GM21367 (cell line): ENCODE measurements around the gene OR52W1.

ENCODE experiments used
- ATAC-seq: cut with Tn5 transposase; IDR thresholded peaks from one replicate; pipeline ENCODE4 v1.9.1; 2021; ENCODE audit not compliant: unreplicated experiment

Gene OR52W1, protein sequence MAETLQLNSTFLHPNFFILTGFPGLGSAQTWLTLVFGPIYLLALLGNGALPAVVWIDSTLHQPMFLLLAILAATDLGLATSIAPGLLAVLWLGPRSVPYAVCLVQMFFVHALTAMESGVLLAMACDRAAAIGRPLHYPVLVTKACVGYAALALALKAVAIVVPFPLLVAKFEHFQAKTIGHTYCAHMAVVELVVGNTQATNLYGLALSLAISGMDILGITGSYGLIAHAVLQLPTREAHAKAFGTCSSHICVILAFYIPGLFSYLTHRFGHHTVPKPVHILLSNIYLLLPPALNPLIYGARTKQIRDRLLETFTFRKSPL

DNA sequence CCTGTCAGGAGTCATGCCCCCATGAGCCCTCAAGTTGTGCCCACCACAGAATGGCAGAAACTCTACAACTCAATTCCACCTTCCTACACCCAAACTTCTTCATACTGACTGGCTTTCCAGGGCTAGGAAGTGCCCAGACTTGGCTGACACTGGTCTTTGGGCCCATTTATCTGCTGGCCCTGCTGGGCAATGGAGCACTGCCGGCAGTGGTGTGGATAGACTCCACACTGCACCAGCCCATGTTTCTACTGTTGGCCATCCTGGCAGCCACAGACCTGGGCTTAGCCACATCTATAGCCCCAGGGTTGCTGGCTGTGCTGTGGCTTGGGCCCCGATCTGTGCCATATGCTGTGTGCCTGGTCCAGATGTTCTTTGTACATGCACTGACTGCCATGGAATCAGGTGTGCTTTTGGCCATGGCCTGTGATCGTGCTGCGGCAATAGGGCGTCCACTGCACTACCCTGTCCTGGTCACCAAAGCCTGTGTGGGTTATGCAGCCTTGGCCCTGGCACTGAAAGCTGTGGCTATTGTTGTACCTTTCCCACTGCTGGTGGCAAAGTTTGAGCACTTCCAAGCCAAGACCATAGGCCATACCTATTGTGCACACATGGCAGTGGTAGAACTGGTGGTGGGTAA, at the start of gene OR52W1:
OR52W1 (plus strand) TSS at position 51 of the 637 bp plus-strand sequence; CDS start at position 51, 0 bp downstream.
- ATAC-seq, result no peak

DNA sequence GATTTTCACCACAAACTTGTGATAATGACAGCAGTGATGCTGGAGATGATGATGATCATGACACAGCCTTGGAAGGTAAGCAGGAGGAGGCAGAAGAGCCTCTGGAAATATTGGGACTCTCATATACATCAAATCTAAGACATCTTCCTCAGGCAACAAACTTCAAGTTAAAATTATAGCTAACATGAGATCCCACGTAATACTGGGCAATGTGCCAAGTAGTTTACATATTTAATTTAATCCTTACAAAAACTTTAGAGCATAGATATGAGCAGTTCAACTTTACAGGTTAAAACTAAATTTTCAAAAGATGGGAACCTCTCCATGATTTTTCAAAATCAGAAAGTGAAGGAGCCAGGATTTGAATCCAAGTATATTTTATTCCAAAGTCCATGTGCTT, 47.9 kb upstream of the OR52W1 start:
- ATAC-seq, result no peak

DNA sequence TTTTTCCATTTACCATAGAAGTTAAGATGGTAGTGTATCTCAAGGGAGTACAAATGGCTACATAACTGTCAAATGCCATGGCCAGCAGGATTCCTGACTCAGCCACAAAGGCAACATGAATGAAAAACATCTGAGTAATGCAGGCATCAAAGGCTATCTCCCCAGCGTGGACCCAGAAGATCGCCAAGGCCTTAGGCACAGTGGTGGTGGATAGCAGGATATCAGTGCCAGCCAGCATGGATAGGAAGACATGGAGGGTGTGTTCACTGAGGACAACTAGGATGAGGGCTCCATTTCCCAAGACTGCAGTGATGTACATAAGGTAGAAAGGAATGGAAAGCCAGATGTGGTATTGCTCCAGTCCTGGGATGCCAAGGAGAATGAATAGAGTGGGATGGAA, 46.9 kb upstream of the OR52W1 start:
- ATAC-seq, result no peak

DNA sequence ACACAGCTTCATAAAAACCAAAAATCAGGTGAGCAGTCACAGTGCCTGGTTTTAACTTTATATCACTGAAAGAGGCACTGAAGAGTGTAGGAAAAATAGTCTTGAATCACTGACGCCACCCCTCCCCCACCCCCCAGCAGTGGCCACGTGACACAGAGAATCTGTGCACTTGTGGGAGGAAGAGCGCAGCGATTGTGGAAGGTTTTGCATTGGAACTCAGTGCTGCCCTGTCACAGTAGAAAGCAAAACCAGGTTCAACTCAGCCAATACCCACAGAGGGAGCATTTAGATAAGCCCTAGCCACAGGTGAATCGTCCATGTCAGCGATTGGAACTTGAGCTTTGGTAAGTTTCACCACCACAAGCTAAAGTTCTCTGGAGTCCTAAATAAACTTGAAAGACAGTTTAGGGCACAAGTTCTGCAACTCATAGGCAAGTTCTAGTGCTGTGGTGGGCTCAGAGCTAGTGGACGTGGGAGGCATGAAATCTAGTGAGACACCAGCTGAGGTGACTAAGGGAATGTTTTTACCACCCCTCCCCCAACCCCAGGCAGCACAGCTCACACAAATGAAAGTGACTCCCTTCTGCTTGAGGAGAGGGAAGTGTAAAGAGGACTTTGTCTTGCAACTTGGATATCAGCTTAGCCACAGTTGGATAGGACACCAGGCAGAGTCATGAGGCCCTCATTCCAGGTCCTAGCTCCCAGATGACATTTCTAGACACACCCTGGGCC, 42.2 kb upstream of the OR52W1 start:
- no peak for ATAC-seq

DNA sequence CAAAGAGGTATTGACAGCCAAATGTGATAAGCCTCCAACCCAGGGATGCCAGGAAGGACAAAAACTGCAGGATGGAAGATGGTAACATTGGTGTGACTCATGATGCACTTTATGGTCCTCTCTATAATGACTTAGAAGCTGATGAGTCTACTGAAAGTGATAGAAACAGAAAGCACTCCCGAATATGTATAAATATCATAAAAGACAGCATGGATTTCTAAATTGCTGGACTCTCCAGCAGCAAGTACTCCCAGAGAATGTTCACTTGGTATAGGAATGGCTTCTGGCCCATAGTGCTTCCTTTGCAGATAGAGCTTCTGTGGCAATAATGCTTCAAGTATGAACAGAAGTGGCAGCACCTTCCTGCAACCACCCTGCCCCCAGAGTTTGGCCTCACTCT, 28.8 kb upstream of the OR52W1 start, which contains the start of gene OR52B2:
OR52B2 (minus strand) TSS at position 101 of the 400 bp plus-strand sequence; CDS start at position 101, 0 bp downstream.
- no peak for ATAC-seq

DNA sequence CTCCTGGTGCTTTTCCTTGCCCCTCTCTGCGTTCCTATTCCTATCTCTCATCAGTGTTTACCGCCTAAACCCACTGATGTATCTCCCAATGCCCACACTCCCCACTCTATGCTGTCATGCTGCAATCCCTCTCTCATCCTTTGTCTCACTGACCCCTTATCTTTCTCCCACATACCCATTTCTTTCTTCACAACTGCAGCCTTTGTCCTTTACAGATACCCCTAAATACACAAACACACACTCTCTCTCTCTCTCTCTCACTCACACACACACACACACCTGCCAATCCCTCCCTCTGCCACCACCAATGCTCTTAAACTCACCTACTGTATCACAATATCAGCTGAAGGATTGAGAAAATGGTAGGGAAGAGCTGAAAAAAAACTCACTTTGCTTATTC, 23.6 kb upstream of the OR52W1 start:
- ATAC-seq, result no peak

DNA sequence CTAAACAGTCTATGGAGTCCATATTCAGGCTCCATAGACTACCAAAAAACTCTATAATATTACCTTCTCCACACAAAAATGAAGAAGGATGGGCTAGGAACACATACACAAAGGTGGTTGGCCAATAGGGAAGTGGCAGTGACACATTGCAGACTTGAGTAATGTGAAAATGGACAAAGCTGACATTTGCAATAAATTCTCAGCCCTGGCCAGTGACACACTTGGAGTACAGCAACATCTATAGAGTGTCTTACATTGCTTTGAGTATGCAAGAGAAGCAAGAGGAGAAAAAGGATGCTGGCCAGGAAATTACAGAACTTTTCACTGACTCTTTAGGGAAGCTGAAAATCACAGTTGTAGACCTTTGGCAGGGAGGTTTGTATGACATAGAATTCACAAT, 7.3 kb upstream of the OR52W1 start:
- no peak for ATAC-seq

DNA sequence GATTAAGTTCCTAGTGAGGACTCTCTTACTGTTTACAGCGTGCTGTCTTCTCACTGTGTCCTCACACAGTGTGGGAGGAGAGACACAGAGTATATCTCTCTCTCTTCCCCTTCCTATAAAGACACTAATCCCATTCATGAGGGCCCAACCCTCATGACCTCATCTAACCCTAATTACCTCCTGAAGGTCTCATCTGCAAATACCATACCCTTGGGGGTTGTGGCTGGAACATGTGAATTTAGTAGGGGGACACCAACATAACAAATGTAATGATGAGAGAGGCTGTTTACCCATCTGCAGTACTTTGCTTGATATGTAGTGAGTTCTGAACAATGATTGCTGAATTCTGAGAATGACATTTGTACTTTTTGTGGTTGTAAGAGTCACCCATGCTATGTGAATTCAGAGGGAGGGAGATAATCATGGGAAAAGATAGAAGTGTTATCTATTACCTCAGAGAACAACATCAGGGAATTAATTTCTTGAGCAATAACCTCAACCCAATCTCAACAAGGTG, 4.9 kb upstream of the OR52W1 start:
- no peak for ATAC-seq

DNA sequence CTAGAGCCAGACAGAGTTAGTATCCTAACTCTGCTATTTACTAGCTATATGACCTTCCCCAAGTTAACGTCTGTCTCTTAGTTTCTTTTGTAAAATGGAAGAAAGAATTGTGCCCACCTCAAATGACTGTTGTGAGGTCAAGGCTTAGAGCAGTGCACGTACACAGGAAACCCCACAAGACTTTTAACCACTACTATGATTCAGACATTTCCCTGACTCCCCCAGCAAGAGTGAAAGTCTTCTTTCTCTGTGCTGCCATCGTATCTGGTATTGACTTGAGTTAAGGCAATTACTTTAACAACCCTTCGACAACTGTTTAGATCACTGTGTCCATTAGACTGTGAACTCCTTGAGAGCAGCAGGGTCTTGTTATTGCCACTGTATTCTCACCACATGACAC, 2.6 kb upstream of the OR52W1 start:
- no peak for ATAC-seq

DNA sequence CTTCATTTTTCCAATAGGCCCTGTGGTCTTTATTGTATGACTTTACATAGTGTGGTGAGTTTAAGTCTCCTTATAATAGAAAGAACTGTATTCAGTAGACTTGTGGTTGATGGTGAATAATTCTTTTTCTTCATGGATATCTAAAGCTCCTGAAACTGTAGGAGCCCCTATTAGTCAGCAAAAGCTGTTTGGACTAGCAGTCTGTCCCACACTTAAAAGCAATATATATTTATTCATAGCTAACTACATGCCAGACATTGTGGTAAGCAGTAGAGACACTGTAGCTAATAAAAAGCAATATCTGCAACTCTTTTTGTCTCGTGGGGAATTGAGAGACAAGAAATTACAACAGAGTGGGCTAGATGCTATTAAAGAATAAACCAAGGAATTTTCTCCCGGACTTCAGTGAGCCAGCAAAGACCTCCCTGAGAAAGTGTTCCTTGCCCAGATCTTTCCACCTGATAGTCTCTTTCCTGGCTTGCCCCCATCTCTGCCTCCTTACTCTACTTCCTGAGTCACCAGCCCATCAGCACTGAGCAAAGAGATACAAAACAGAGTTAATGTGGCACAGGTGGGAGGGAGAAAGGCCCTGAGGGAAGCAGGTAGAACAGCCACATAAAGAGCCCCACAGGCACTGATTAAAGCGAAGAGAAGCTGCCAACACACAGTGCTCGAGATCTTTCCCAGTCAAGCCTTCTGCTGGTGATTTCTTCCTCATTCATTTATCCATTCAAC, 1.4 kb upstream of the OR52W1 start:
- no peak for ATAC-seq

DNA sequence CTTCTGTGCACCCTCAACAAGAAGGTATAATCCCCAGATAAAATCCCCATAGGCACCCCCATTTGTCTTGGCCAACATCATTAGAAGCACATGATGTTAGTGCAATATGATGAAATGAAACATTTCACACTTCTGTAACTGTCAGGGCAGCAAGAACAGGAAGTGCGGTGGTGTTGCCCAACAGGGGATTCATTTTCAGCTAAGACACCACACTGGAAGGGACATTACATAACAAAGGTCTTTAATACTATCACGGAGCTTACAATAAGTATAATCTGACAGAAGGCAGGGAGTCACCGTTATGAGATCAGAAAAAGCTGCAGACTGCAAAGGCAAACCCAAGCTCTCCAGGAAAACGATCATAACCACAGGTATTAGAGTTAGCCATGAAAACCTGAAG, 2.0 kb downstream of the OR52W1 start:
- no peak for ATAC-seq

DNA sequence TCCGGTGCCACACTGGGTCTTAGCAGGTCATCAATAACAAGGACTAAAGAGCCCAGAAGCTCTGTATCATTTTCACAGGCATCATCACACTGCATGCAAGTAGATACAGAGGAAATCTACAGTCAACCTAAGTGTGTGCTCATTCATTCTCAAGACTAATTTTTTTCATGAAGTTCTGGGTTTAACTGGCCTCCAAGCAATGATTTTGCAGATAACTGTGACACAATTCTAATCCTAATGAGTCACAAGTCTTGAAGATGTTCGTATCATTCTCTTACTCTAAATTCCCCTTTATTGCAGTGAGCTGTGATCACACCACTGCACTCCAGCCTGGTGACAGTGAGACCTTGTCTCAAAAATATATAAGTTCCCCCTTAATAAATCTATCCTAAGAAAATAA, 2.5 kb downstream of the OR52W1 start:
- no peak for ATAC-seq

DNA sequence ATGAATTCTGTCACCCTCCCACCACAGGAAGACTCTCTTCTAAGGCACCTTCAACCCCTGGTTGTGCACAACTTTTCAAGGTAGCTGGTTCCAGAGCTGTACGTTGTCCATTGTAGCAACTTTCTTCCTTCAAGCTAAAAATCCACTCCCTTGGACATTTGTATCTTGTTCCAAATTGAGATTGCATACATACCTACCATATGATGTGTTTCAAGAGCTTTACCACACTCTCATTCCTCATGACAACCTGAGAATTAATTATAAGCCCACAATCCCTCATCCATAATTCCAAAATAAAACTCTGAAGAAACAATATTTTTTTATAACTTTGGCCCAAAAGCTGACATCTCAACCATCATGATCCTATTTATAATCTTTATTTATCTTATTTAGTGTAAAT, 3.0 kb downstream of the OR52W1 start:
- no peak for ATAC-seq

DNA sequence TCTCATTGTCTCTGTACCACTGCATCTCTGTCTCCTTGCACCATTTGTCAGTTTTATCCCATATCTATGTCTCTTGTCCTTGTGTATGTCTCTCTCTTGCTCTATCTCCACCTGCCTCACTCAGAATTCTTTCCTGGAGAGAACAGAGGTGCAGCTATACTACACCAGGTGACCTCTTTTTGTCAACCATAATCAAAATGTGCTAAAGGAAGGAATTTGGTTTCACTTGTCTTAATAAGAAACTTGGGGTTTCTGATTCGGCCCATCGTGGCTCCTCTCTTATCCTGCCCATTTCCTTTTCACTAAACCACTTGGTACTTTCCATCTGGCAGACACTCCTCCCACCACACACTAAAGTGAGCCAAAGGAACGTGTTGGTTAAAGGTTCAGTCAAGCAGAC, 4.3 kb downstream of the OR52W1 start:
- peak; percentile 47 for ATAC-seq

DNA sequence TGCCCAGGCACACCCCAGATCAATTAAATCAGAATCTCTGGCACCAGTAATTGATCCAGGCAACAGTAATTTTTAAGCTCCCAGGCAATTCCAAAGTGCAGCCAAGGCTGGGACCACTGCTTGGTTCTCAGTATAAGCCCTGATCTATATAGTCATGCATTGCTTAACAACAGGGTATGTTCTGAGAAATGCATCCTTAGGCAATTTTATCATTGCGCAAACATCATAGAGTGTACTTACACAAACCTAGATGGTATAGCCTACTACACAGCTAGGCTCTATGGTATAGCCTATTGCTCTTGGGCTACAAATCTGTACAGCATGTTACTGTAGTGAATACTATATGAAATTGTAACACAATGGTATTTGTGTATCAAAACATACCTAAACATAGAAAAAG, 5.7 kb downstream of the OR52W1 start:
- no peak for ATAC-seq

DNA sequence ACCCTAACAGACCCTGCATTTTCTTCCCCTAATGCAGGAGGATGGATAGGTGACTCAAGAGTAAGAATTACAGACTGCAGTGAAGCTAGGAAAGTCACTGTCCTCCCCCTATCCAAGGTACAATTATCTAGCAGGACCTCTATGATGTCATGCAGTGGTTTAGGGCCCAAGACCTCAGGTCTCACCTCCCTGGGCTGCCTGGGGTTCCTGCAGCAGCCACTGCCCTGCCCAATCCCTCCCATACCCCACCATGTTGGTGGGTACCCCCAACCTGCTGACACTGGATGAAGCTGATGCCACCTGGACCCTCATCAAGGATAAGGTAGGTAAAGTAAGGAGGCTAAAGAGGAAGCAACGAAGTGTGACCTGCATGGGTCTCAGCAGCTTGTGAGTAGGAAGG, 6.3 kb downstream of the OR52W1 start, which contains the start of gene C11orf42:
C11orf42 (plus strand) TSS at position 192 of the 400 bp plus-strand sequence; CDS start at position 251, 59 bp downstream.
- no peak for ATAC-seq

DNA sequence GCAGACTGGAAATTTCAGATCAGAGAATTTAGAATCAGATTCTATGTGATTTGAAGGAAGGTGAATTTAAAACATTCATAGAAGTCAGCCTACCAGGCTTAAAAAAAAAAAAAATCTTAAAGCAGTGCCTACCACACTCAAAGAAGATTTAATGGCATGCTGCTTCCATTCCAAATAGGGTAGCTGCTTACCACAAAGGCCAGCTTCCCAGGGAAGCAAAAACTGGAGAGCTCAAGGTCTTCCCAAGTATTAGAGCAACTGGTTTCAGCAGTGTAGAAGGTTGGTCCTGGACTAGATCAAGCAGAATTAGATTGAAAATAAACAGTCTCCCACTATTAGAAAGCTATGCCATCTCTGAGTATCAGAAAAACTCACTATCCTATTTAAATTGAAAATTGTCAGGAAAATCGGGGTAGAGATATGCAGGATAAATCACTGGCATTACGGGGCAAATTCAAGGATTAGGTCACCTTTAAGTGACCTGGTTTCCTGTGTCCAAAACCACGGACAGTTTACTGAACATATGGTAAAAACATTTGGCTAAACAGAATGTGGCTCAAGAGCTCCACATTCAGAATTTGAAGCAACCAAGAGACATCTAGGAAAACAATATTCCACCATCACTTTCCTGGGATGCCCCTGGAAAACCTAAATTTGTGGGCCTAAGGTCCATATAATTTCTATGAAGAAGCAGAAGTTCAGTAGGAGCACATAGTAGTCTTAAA, 7.6 kb downstream of the OR52W1 start:
- no peak for ATAC-seq

DNA sequence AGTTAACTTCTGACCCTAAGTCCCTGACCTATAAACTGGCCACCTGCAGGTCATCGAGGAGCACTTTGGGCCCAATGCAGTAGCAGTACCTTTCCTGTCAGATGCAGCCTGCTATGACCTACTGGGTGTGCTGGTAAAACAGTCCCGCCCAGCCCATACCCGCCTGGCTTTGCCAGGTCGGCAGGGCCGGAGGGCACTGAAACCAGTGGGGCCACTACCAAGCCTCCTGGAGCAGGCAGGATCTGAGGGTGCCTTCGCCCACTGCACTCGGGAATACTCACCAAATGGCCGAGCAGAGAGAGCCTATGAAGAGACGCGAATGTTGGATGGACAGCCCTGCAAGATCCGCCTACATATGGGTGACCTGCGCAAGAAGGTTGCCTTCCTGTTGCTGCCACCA, 10.8 kb downstream of the OR52W1 start:
- ATAC-seq, result no peak

DNA sequence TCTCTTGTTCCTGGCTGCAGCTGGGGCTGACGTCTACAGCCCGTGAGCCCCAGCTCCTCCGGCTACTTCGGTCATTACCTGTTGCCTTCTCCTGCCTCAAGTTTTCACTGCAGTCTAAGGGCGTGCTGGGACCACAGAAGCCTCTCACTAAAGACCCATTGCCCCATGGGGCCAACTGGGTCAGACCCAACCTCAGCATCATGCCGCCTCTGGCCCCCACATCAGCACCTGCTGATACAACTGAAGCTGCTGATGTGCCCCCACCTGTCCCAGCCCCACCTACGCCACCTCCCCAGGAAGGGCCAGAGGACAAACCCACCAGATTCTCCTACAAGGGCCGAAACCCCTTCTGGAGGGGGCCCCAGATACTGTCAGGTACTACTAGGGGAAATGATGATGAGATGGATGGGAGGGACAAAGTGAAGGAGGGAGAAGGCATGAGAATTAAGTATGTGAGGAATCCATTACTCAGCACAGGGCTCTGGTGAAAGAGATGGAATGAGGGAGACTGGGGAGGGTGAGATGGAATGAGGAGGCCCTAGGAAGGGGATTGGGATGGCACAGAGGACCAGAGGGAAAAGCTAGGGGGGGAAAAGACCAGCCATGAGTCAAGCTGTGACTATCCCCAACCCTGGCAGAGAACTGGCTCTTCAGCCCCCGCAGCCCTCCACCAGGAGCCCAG, 11.4 kb downstream of the OR52W1 start:
- ATAC-seq, result no peak

DNA sequence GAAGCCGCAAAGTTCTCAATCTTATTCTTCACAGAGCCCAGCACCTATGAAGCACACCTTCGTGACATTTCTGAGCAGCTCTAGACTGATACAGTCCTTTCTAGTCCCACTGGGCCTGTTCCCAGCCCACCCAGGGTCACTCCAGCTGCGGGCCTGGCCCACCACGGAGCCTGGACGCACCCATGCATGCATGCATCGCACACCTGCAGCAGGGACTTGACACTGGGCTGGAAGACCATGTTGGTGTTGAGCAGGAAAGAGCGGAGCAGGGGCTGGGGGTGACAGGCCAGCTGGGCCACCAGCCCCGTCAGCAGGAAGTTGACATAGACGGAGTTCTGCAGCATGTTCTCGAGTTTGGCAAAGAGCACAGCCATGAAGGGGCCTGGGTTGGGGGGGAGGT, 15.5 kb downstream of the OR52W1 start:
- no peak for ATAC-seq
